ENCODE results near the gene RPL26.

- TF ChIP-seq, protein P1, sequence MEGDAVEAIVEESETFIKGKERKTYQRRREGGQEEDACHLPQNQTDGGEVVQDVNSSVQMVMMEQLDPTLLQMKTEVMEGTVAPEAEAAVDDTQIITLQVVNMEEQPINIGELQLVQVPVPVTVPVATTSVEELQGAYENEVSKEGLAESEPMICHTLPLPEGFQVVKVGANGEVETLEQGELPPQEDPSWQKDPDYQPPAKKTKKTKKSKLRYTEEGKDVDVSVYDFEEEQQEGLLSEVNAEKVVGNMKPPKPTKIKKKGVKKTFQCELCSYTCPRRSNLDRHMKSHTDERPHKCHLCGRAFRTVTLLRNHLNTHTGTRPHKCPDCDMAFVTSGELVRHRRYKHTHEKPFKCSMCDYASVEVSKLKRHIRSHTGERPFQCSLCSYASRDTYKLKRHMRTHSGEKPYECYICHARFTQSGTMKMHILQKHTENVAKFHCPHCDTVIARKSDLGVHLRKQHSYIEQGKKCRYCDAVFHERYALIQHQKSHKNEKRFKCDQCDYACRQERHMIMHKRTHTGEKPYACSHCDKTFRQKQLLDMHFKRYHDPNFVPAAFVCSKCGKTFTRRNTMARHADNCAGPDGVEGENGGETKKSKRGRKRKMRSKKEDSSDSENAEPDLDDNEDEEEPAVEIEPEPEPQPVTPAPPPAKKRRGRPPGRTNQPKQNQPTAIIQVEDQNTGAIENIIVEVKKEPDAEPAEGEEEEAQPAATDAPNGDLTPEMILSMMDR (IDR thresholded peaks at IDR 0.05), result no peak
- TF ChIP-seq POLR2A (IDR thresholded peaks at IDR 0.05), result no peak
These were observed 9.3 kb upstream of the RPL26 start for GRCh38 chr17:8392274-8392673.
